CD4-positive, CD25-positive, alpha-beta regulatory T cell (primary cell): ENCODE measurements around the gene TMED4. TPM values are rescaled to one million over a fixed set of nuclear protein-coding genes. Genes with fewer than 3 reads are reported as not detected.
A peak's percentile ranks its signal among the peaks of the same experiment; 100 is the strongest.
"Not testable (repeated sequence)": the region's sequence is repeated elsewhere in the genome, so short reads cannot be mapped to it uniquely, and the experiment has no call there.

Experiments
- ATAC-seq, 2 donors: fragments of 150-1000 bp; cut with Tn5 transposase; one replicate each; pipeline ENCODE4 v1.10.0; 2021; ENCODE audit warnings: low read depth in 2 of 2, moderate number of reproducible peaks in 2 of 2, moderate library complexity in 1 of 2
- DNase-seq, 3 donors: peaks; one replicate each; pipeline versions ENCODE4 v3.0.0 to v3.0.0-alpha.2; 2012 to 2022; ENCODE audit warnings: mixed read lengths in 1 of 3
- H3K27ac ChIP-seq: one replicate; pipeline ENCODE4 v1.7.0; 2013; ENCODE audit warnings: mild to moderate bottlenecking, low read length; ENCODE audit not compliant: insufficient read depth, poor library complexity, severe bottlenecking
- H3K27me3 ChIP-seq: one replicate; pipeline ENCODE4 v1.7.0; 2013; ENCODE audit warnings: low read length; ENCODE audit not compliant: control insufficient read depth, insufficient read depth
- H3K36me3 ChIP-seq: one replicate; pipeline ENCODE4 v1.7.0; 2013; ENCODE audit warnings: mild to moderate bottlenecking, low read length, moderate library complexity; ENCODE audit not compliant: control insufficient read depth, insufficient read depth
- H3K4me1 ChIP-seq: 2 replicates; pipeline ENCODE4 v1.7.0; 2013; ENCODE audit warnings: mild to moderate bottlenecking, low read length; ENCODE audit not compliant: insufficient read depth, control insufficient read depth, poor library complexity, severe bottlenecking
- H3K4me3 ChIP-seq: one replicate; pipeline ENCODE4 v1.7.0; 2013; ENCODE audit warnings: low read depth, mild to moderate bottlenecking, low read length, moderate library complexity
- H3K9me3 ChIP-seq, 2 experiments: 1 replicate in 1 of 2; 2 replicates in 1 of 2; pipeline ENCODE4 v1.7.0; 2013; ENCODE audit warnings: low read length in 2 of 2, mild to moderate bottlenecking in 1 of 2, moderate library complexity in 1 of 2; ENCODE audit not compliant: control insufficient read depth in 2 of 2
- H3K27ac Mint-ChIP-seq, 3 donors: one replicate each; pipeline ENCODE4 v1.8.0; 2020 to 2022; ENCODE audit warnings: mild to moderate bottlenecking in 3 of 3, mixed read lengths in 3 of 3, moderate library complexity in 2 of 3
- H3K27me3 Mint-ChIP-seq: one replicate; pipeline ENCODE4 v1.8.0; 2022; ENCODE audit warnings: mild to moderate bottlenecking, mixed read lengths
- H3K36me3 Mint-ChIP-seq: one replicate; pipeline ENCODE4 v1.8.0; 2020; ENCODE audit warnings: mixed read lengths
- H3K4me1 Mint-ChIP-seq, 4 donors: one replicate each; pipeline ENCODE4 v1.8.0; 2020 to 2022; ENCODE audit warnings: mixed read lengths in 4 of 4, mild to moderate bottlenecking in 1 of 4
- H3K4me3 Mint-ChIP-seq, 4 donors: one replicate each; pipeline ENCODE4 v1.8.0; 2020 to 2022; ENCODE audit warnings: mild to moderate bottlenecking in 4 of 4, mixed read lengths in 4 of 4, moderate library complexity in 3 of 4
- H3K9me3 Mint-ChIP-seq, 7 donors: one replicate each; pipeline ENCODE4 v1.8.0; 2020 to 2022; ENCODE audit warnings: mixed read lengths in 7 of 7, mild to moderate bottlenecking in 3 of 7, moderate library complexity in 2 of 7
- polyA plus RNA-seq, 4 donors: library from polyadenylated mRNA; unstranded; fragments of 300-500 nt; fragmentation: Illumina TruSeq; gene quantifications; one replicate each; pipeline ENCODE4 v1.2.3, GENCODE V29; 2021
- total RNA-seq: library from RNA; stranded (reverse); gene quantifications from one replicate; pipeline ENCODE4 v1.2.3, GENCODE V29; 2022

TMED4 gene
- total and polyA plus RNA-seq, 5 donors from 2014 or later, result 67.6 to 97.5 (median 75.2) TPM

DNA sequence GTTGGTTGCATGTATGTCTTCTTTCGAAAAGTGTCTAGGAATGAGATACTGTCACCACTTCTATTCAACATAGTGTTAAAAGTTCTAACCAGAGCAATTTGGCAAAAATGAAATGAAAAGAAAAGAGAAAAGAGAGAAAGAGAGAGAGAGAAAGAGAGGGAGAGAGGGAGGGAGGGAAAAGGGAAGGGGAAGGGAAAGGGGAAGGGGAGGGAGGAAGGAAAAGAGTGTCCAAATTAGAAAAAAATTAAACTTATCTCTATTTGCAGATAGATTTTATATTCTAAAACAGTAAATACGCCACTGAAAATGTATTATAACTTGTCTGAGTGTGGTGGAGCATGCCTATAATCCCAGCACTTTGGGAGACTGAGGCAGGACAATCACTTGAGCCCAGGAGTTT lies 24.5 kb downstream of the TMED4 start:
- no peaks in the 10 kb centered on the region for H3K9me3 Mint-ChIP-seq
- Histone ChIP-seq H3K36me3 (no peaks in the 10 kb centered on the region), H3K27ac (no peak overlapping the region), H3K9me3 (no peaks in the 10 kb centered on the region), H3K4me3 (no peak overlapping the region), H3K27me3 (no peaks in the 10 kb centered on the region), H3K4me1 (no peaks in the 10 kb centered on the region)
- DNase-seq (no peak), ATAC-seq (no peak)
- H3K27ac Mint-ChIP-seq, result no peak overlapping the region
- H3K4me1 Mint-ChIP-seq, result no peaks in the 10 kb centered on the region
- peaks cover 16% of the 10 kb centered on the region for H3K27me3 Mint-ChIP-seq
- no peaks in the 10 kb centered on the region for H3K36me3 Mint-ChIP-seq
- H3K4me3 Mint-ChIP-seq, result no peak overlapping the region

DNA sequence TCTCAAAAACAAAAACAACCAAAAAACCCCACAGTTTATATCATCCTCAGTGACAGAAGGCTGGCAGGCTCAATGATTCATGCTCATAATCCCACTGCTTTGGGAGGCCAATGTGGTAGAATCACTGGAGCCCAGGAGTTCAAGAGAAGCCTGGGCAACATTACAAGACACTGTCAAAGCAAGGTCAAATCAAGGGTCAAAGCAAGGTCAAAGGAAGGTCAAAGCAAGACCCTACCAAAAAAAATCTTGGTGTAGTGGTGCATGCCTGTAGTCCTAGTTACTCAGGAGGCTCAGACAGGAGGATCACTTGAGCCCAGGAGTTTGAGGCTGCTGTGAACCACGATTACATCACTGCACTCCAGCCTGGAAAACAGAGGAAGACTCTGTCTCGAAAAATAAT lies 26.7 kb downstream of the TMED4 start:
- DNase-seq (no peak), ATAC-seq (no peak)
- Histone ChIP-seq H3K4me3 (no peak overlapping the region), H3K4me1 (no peaks in the 10 kb centered on the region), H3K27ac (no peak overlapping the region), H3K27me3 (no peaks in the 10 kb centered on the region), H3K9me3 (no peaks in the 10 kb centered on the region), H3K36me3 (no peaks in the 10 kb centered on the region)
- Mint-ChIP-seq H3K4me1 (no peaks in the 10 kb centered on the region), H3K36me3 (no peaks in the 10 kb centered on the region), H3K9me3 (no peaks in the 10 kb centered on the region), H3K27me3 (peaks cover 17% of the 10 kb centered on the region), H3K27ac (peak overlapping the region in 1 of 3 donors; percentile 47), H3K4me3 (no peak overlapping the region)

- not testable (repeated sequence) for H3K4me3 Mint-ChIP-seq, H3K27me3 ChIP-seq, H3K4me1 ChIP-seq, H3K9me3 ChIP-seq, H3K4me1 Mint-ChIP-seq, DNase-seq, H3K27ac ChIP-seq, H3K9me3 Mint-ChIP-seq, H3K4me3 ChIP-seq, H3K36me3 Mint-ChIP-seq, ATAC-seq, H3K27ac Mint-ChIP-seq, H3K36me3 ChIP-seq
- H3K27me3 Mint-ChIP-seq, result peaks cover 37% of the 10 kb centered on the region
Observed at GRCh38 chr7:44552473-44553005, 29.5 kb downstream of the TMED4 start.

DNA sequence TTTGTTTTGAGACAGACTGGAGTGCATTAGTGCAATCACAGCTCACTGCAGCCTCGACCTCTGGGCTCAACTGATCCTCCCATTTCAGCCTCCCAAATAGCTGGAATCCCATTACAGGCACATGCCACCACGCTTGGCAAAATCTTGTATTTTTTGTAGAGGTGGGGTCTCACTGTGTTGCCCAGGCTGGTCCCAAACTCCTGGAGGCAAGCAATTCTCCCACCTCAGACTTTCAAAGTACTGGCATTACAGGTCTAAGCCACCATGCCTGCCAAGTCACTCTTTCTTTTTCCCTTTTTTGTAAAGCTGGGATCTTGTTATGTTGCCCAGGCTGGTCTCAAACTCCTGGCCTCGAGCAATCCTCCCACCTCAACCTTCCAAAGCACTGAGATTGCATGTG lies 32.6 kb downstream of the TMED4 start:
- H3K4me1 Mint-ChIP-seq, result peaks cover 0 to 6% (median 3%) of the 10 kb centered on the region in 4 donors
- Histone ChIP-seq H3K27ac (no peak overlapping the region), H3K9me3 (no peaks in the 10 kb centered on the region), H3K4me1 (no peaks in the 10 kb centered on the region), H3K4me3 (no peak overlapping the region), H3K36me3 (no peaks in the 10 kb centered on the region), H3K27me3 (no peaks in the 10 kb centered on the region)
- H3K9me3 Mint-ChIP-seq, result no peaks in the 10 kb centered on the region
- H3K4me3 Mint-ChIP-seq, result no peak overlapping the region
- no peaks in the 10 kb centered on the region for H3K36me3 Mint-ChIP-seq
- DNase-seq, result no peak
- no peak for ATAC-seq
- H3K27me3 Mint-ChIP-seq, result peaks cover 28% of the 10 kb centered on the region
- H3K27ac Mint-ChIP-seq, result no peak overlapping the region

GRCh38 chr7:44548893-44549292 lies 33.1 kb downstream of the TMED4 start:
- no peak overlapping the region for H3K27ac ChIP-seq
- H3K4me3 ChIP-seq, result no peak overlapping the region
- Mint-ChIP-seq H3K36me3 (no peaks in the 10 kb centered on the region), H3K27me3 (peaks cover 30% of the 10 kb centered on the region), H3K9me3 (no peaks in the 10 kb centered on the region), H3K27ac (no peak overlapping the region), H3K4me3 (no peak overlapping the region), H3K4me1 (peaks cover 0 to 6% (median 3%) of the 10 kb centered on the region in 4 donors)
- no peaks in the 10 kb centered on the region for H3K27me3 ChIP-seq
- no peaks in the 10 kb centered on the region for H3K4me1 ChIP-seq
- H3K36me3 ChIP-seq, result no peaks in the 10 kb centered on the region
- no peaks in the 10 kb centered on the region for H3K9me3 ChIP-seq
- no peak for ATAC-seq
- no peak for DNase-seq

GRCh38 chr7:44547536-44548231 lies 34.3 kb downstream of the TMED4 start:
- Mint-ChIP-seq H3K9me3 (no peaks in the 10 kb centered on the region), H3K36me3 (no peaks in the 10 kb centered on the region), H3K27ac (no peak overlapping the region), H3K27me3 (peaks cover 37% of the 10 kb centered on the region), H3K4me3 (no peak overlapping the region), H3K4me1 (peaks cover 0 to 6% (median 3%) of the 10 kb centered on the region in 4 donors)
- H3K4me1 ChIP-seq, result no peaks in the 10 kb centered on the region
- H3K4me3 ChIP-seq, result no peak overlapping the region
- no peak for ATAC-seq
- no peaks in the 10 kb centered on the region for H3K9me3 ChIP-seq
- DNase-seq, result peak in 1 of 3 donors; percentile 7
- no peak overlapping the region for H3K27ac ChIP-seq
- H3K27me3 ChIP-seq, result no peaks in the 10 kb centered on the region
- H3K36me3 ChIP-seq, result no peaks in the 10 kb centered on the region

DNA sequence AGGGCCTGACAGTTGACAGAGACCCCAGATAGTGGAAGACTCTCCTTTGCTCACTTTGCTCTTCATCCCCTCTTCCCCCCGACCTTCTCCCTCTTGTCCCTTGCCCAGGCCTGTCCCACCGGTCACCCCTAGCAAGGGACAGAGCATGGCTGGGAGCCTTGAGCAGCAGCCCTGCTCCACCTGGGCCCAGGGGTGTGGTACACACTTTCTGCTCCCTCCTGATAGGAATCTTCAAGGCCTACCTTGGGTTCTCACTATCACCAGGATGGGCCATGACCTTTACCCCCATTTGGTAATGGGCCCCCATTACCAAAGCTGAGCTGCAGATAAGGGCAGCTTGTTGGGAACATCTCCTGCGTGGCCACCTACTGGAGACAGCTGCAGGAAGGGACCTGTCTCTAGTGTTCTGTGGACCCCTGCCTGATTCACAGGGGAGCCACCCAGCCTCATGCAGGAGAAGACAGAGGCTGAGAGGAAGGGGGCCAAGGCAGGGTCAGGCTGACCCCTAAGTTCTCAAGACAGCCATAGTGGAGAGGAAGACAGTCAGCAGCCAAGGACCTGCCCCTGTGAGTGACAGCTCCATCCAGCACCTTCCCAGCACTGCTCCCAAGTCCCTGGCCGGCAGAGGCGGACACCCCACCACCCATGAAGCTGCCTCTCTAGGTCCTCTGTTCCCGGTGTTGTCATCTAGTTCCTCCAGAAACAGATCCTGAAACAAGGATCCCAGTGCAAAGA lies 40.0 kb downstream of the TMED4 start:
- H3K4me1 ChIP-seq, result no peaks in the 10 kb centered on the region
- peaks cover 0 to 2% (median 0%) of the 10 kb centered on the region in 7 donors for H3K9me3 Mint-ChIP-seq
- H3K4me3 Mint-ChIP-seq, result no peak overlapping the region
- no peaks in the 10 kb centered on the region for H3K9me3 ChIP-seq
- H3K27me3 ChIP-seq, result no peaks in the 10 kb centered on the region
- peaks cover 15% of the 10 kb centered on the region for H3K27me3 Mint-ChIP-seq
- H3K27ac Mint-ChIP-seq, result no peak overlapping the region
- H3K36me3 ChIP-seq, result no peaks in the 10 kb centered on the region
- DNase-seq, result no peak
- no peaks in the 10 kb centered on the region for H3K36me3 Mint-ChIP-seq
- H3K4me1 Mint-ChIP-seq, result peaks cover 0 to 2% (median 0%) of the 10 kb centered on the region in 4 donors
- no peak overlapping the region for H3K4me3 ChIP-seq
- H3K27ac ChIP-seq, result no peak overlapping the region
- no peak for ATAC-seq
